GM03348 (cell line): ENCODE data around the gene TOP3A.

Experiments
- DNase-seq: peaks from one replicate; pipeline ENCODE4 v3.0.0; 2012; ENCODE audit warnings: low spot score

TOP3A gene

GRCh38 chr17:18280249-18280648 is 34.5 kb downstream of the TOP3A start:
- no peak for DNase-seq

- DNase-seq = no peak
Measured at GRCh38 chr17:18278867-18279266, 35.9 kb downstream of the TOP3A start.

- DNase-seq = no peak
Measured at GRCh38 chr17:18277076-18277475, 37.7 kb downstream of the TOP3A start.

- no peak for DNase-seq
Measured at GRCh38 chr17:18270046-18270931, 44.5 kb downstream of the TOP3A start.

- DNase-seq = no peak
Measured at GRCh38 chr17:18267927-18268711, 46.7 kb downstream of the TOP3A start.

GRCh38 chr17:18267366-18267765 is 47.4 kb downstream of the TOP3A start:
- no peak for DNase-seq

GRCh38 chr17:18263885-18264682 is 50.7 kb downstream of the TOP3A start:
- no peak for DNase-seq

- no peak for DNase-seq
Measured at GRCh38 chr17:18262641-18263040, 52.2 kb downstream of the TOP3A start.

- no peak for DNase-seq
Measured at GRCh38 chr17:18262111-18262510, 52.7 kb downstream of the TOP3A start.

- DNase-seq = no peak
Measured at GRCh38 chr17:18261659-18262058, 53.1 kb downstream of the TOP3A start.

GRCh38 chr17:18261146-18261515 is 53.7 kb downstream of the TOP3A start:
- DNase-seq = peak; percentile 82

- peak; percentile 99 for DNase-seq
Measured at GRCh38 chr17:18260332-18261145, 54.3 kb downstream of the TOP3A start, which contains the start of gene MIEF2. TSS of gene MIEF2 (plus strand) at chr17:18260662. CDS start at chr17:18262721, 2,059 bp downstream.

GRCh38 chr17:18259621-18260331 is 55.0 kb downstream of the TOP3A start:
- DNase-seq = no peak

- DNase-seq = peak; percentile 93
Measured at GRCh38 chr17:18258356-18259038, 56.3 kb downstream of the TOP3A start, which contains the start of gene FLII. TSS of gene FLII (minus strand) at chr17:18258738. CDS start at chr17:18258690, 48 bp downstream.

- peak; percentile 95 for DNase-seq
Measured at GRCh38 chr17:18257982-18258355, 56.8 kb downstream of the TOP3A start.

- peak; percentile 81 for DNase-seq
Measured at GRCh38 chr17:18257268-18257981, 57.4 kb downstream of the TOP3A start.

GRCh38 chr17:18256776-18257175 is 58.0 kb downstream of the TOP3A start:
- DNase-seq = no peak

GRCh38 chr17:18256351-18256750 is 58.4 kb downstream of the TOP3A start:
- no peak for DNase-seq

- no peak for DNase-seq
Measured at GRCh38 chr17:18254888-18255649, 59.7 kb downstream of the TOP3A start.
